ENCODE data around the gene ECHS1.

ECHS1 gene

GRCh38 chr10:133364645-133365431 lies 8.3 kb downstream of the ECHS1 start:
- Histone ChIP-seq H3K36me3 (ENCODE audit: control insufficient read depth in 2 of 2, insufficient read depth in 1 of 2, low read length in 2 of 2) (peaks cover 0 to 69% of the 10 kb centered on the region in 2 experiments; a peak in 2 of 3 replicates), H3K4me1 (ENCODE audit: control insufficient read depth, insufficient read depth, low read length) (no peaks in the 10 kb centered on the region), H3K9me3 (ENCODE audit: control insufficient read depth, insufficient read depth, low read depth, low read length) (no peaks in the 10 kb centered on the region), H3K4me3 (ENCODE audit: low read depth, low read length) (no peak overlapping the region), H3K27ac (ENCODE audit: extremely low read depth, low read depth, low read length) (no peak overlapping the region)
- TF ChIP-seq ZNF658 (tag by site-specific recombination; IDR thresholded peaks at IDR 0.05) (no peak), ZNF274 (IDR thresholded peaks at IDR 0.05; ENCODE audit: low read length) (no peak), ZNF274 (tag by site-specific recombination; IDR thresholded peaks at IDR 0.05; ENCODE audit: borderline replicate concordance) (no peak), ZSCAN18 (tag by site-specific recombination; IDR thresholded peaks at IDR 0.05) (no peak), ZNF629 (tag by site-specific recombination; IDR thresholded peaks at IDR 0.05) (no peak), ZBTB48 (tag by site-specific recombination; IDR thresholded peaks at IDR 0.05) (no peak), SP7 (tag by site-specific recombination; IDR thresholded peaks at IDR 0.05) (no peak), RBAK (tag by site-specific recombination; IDR thresholded peaks at IDR 0.05) (no peak), GLIS1 (tag by site-specific recombination; IDR thresholded peaks at IDR 0.05) (no peak), ZNF530 (tag by site-specific recombination; IDR thresholded peaks at IDR 0.05; ENCODE audit: low read depth) (no peak), ZNF670 (tag by site-specific recombination; IDR thresholded peaks at IDR 0.05; ENCODE audit: low read depth) (no peak), ZNF146 (tag by site-specific recombination; IDR thresholded peaks at IDR 0.05) (no peak), SCRT1 (tag by site-specific recombination; IDR thresholded peaks at IDR 0.05; ENCODE audit: borderline replicate concordance) (no peak), ZNF335 (tag by site-specific recombination; conservative IDR thresholded peaks at IDR 0.05) (no peak), ZNF23 (tag by site-specific recombination; IDR thresholded peaks at IDR 0.05; ENCODE audit: borderline replicate concordance) (no peak)
- POLR2A ChIA-PET = no interaction called here
- CTCF ChIA-PET = interaction anchor here (4.2 kb wide), 1 partner anchor 35 kb away, joined by 27 read pairs; no protein-coding TSS in a partner anchor

- no peak overlapping the region for H3K4me3 ChIP-seq (ENCODE audit: low read depth, low read length)
- ChIA-PET POLR2A (interaction anchor here (0.6 to 2.6 kb wide), 2 partner anchors 10 to 20 kb away, joined by 4 to 16 read pairs; partner anchors contain the start of gene ECHS1), CTCF (interaction anchor here (4.2 kb wide), 1 partner anchor 33 kb away, joined by 27 read pairs; no protein-coding TSS in a partner anchor)
- no peaks in the 10 kb centered on the region for H3K9me3 ChIP-seq (ENCODE audit: control insufficient read depth, insufficient read depth, low read depth, low read length)
- TF ChIP-seq ZBTB21 (tag by site-specific recombination; IDR thresholded peaks at IDR 0.05) = no peak
- no peak for TF ChIP-seq ZNF426 (tag by site-specific recombination; IDR thresholded peaks at IDR 0.05)
- TF ChIP-seq ZBTB49 (tag by site-specific recombination; IDR thresholded peaks at IDR 0.05; ENCODE audit: low read depth) = no peak
- no peak for TF ChIP-seq ZBTB44 (tag by site-specific recombination; IDR thresholded peaks at IDR 0.05)
- no peak for TF ChIP-seq ZNF433 (tag by site-specific recombination; IDR thresholded peaks at IDR 0.05; ENCODE audit: low read depth)
- no peak for TF ChIP-seq ZNF658 (tag by site-specific recombination; IDR thresholded peaks at IDR 0.05)
- TF ChIP-seq ZBTB26 (tag by site-specific recombination; optimal IDR thresholded peaks at IDR 0.05) = no peak
- no peak for TF ChIP-seq ZNF600 (tag by site-specific recombination; IDR thresholded peaks at IDR 0.05)
- H3K27ac ChIP-seq (ENCODE audit: extremely low read depth, low read depth, low read length) = no peak overlapping the region
- H3K36me3 ChIP-seq (ENCODE audit: control insufficient read depth in 2 of 2, insufficient read depth in 1 of 2, low read length in 2 of 2) = peaks cover 0 to 49% of the 10 kb centered on the region in 2 experiments; a peak in 2 of 3 replicates
- peaks cover 4% of the 10 kb centered on the region; the same call in 1 of the 2 replicates for H3K4me1 ChIP-seq (ENCODE audit: control insufficient read depth, insufficient read depth, low read length)
Measured at GRCh38 chr10:133362846-133363245, 10.3 kb downstream of the ECHS1 start.
